Esophagus (tissue), 2 donors: ENCODE results near the gene TRAF7. TPM values are rescaled to one million over a fixed set of nuclear protein-coding genes. Genes with fewer than 3 reads are reported as not detected.
"Not testable (repeated sequence)": the region's sequence is repeated elsewhere in the genome, so short reads cannot be mapped to it uniquely, and the experiment has no call there.

Experiments used
- H3K27ac ChIP-seq, 2 donors: one replicate each; pipeline ENCODE4 v1.5.1; 2013; ENCODE audit warnings: low read depth in 2 of 2, mild to moderate bottlenecking in 2 of 2, inconsistent platforms in 1 of 2, low read length in 1 of 2, moderate library complexity in 1 of 2
- H3K27me3 ChIP-seq, 2 donors: one replicate each; pipeline ENCODE4 v1.6.1; 2013; ENCODE audit warnings: low read length in 2 of 2, control low read depth in 1 of 2, mild to moderate bottlenecking in 1 of 2; ENCODE audit not compliant: insufficient read depth in 2 of 2, control insufficient read depth in 1 of 2
- H3K36me3 ChIP-seq, 2 donors: one replicate each; pipeline ENCODE4 v1.6.1; 2013; ENCODE audit warnings: low read length in 1 of 2; ENCODE audit not compliant: control insufficient read depth in 2 of 2, insufficient read depth in 2 of 2
- H3K4me1 ChIP-seq, 2 donors: one replicate each; pipeline ENCODE4 v1.6.1; 2013; ENCODE audit warnings: low read length in 1 of 2; ENCODE audit not compliant: control insufficient read depth in 2 of 2, insufficient read depth in 2 of 2
- H3K4me3 ChIP-seq, 2 donors: one replicate each; pipeline ENCODE4 v1.5.1; 2013; ENCODE audit warnings: low read length in 2 of 2, mild to moderate bottlenecking in 2 of 2, low read depth in 1 of 2, moderate library complexity in 1 of 2
- H3K9me3 ChIP-seq, 2 donors: one replicate each; pipeline ENCODE4 v1.6.1; 2013; ENCODE audit warnings: mild to moderate bottlenecking in 2 of 2, low read depth in 1 of 2, low read length in 1 of 2, moderate library complexity in 1 of 2; ENCODE audit not compliant: control insufficient read depth in 2 of 2, insufficient read depth in 1 of 2
- WGBS, 2 donors: extraction: QIAGEN DNeasy Blood & Tissue Kit; methylation state at CpG; one replicate each; pipeline ENCODE4 v1.1.7; 2013; 5-methylcytosine and 5-hydroxymethylcytosine counted together
- polyA plus RNA-seq, 2 donors: library from polyadenylated mRNA; stranded (reverse); fragments of 200-250 nt; gene quantifications; one replicate each; pipeline ENCODE4 v1.2.3, GENCODE V29; 2013
- donor health status: healthy with polysubstance abuse.
- donor health status: Bipolar disorder and iron deficiency.

TRAF7 gene
- polyA plus RNA-seq, 2 donors, result 40.1 to 41.5 TPM

GRCh38 chr16:2127630-2128280 is 27.8 kb upstream of the TRAF7 start:
- not testable (repeated sequence) for H3K9me3 ChIP-seq, H3K27me3 ChIP-seq, H3K4me3 ChIP-seq, H3K36me3 ChIP-seq
- peak overlapping the region; percentile 84 to 85 for H3K27ac ChIP-seq
- 16 to 28% methylated on average over 3 of the region's 3 CpGs for WGBS, 2 donors
- H3K4me1 ChIP-seq, result peaks cover 8 to 32% of the 10 kb centered on the region in 2 donors

- not testable (repeated sequence) for H3K36me3 ChIP-seq, H3K4me3 ChIP-seq, H3K9me3 ChIP-seq, H3K27me3 ChIP-seq
- Histone ChIP-seq H3K27ac (peak overlapping the region; percentile 13 to 85), H3K4me1 (peaks cover 8 to 26% of the 10 kb centered on the region in 2 donors)
- WGBS, 2 donors, result 46 to 49% methylated on average over 9 of the region's 11 CpGs
Measured at GRCh38 chr16:2129251-2129650, 26.3 kb upstream of the TRAF7 start.

GRCh38 chr16:2129890-2130447 is 25.6 kb upstream of the TRAF7 start:
- H3K9me3 ChIP-seq, H3K36me3 ChIP-seq, H3K4me3 ChIP-seq, H3K27me3 ChIP-seq: not testable (repeated sequence)
- H3K27ac ChIP-seq, result peak overlapping the region in 1 of 2 donors; percentile 61
- 36 to 48% methylated on average over 22 of the region's 22 CpGs for WGBS, 2 donors
- peaks cover 6 to 22% of the 10 kb centered on the region in 2 donors for H3K4me1 ChIP-seq

- H3K36me3 ChIP-seq, H3K4me1 ChIP-seq, H3K9me3 ChIP-seq, H3K27me3 ChIP-seq: not testable (repeated sequence)
- WGBS, 2 donors, result 43 to 50% methylated on average over 1 to 7 of the region's 12 CpGs
- Histone ChIP-seq H3K4me3 (peak overlapping the region in 1 of 2 donors; percentile 11), H3K27ac (peak overlapping the region in 1 of 2 donors; percentile 49)
Measured at GRCh38 chr16:2133797-2134196, 21.8 kb upstream of the TRAF7 start.

- H3K4me1 ChIP-seq, H3K9me3 ChIP-seq, H3K27me3 ChIP-seq, H3K36me3 ChIP-seq: not testable (repeated sequence)
- H3K4me3 ChIP-seq, result peak overlapping the region; percentile 50 to 51
- peak overlapping the region; percentile 74 to 79 for H3K27ac ChIP-seq
- 0 to 1% methylated on average over 28 to 34 of the region's 42 CpGs for WGBS, 2 donors
Measured at GRCh38 chr16:2135071-2135470, 20.5 kb upstream of the TRAF7 start.

- not testable (repeated sequence) for H3K27me3 ChIP-seq, H3K36me3 ChIP-seq, H3K9me3 ChIP-seq, H3K4me1 ChIP-seq
- 0 to 1% methylated on average over 30 to 68 of the region's 81 CpGs for WGBS, 2 donors
- Histone ChIP-seq H3K27ac (peak within 1 kb of the TSS; percentile 79 to 82), H3K4me3 (peak within 1 kb of the TSS; percentile 50 to 51)
Measured at GRCh38 chr16:2135770-2136490, 19.7 kb upstream of the TRAF7 start, which contains the start of gene PKD1. Gene PKD1, minus strand, starts transcription at chr16:2135898. Its CDS starts 209 bp downstream, at chr16:2135689.

- Histone ChIP-seq H3K4me1 (peaks cover 0 to 2% of the 10 kb centered on the region in 2 donors), H3K27me3 (no peaks in the 10 kb centered on the region), H3K27ac (no peak overlapping the region), H3K36me3 (no peaks in the 10 kb centered on the region), H3K9me3 (no peaks in the 10 kb centered on the region), H3K4me3 (no peak overlapping the region)
- WGBS, 2 donors, result 70 to 72% methylated on average over 31 of the region's 31 CpGs
Measured at GRCh38 chr16:2142942-2143877, 12.4 kb upstream of the TRAF7 start.

GRCh38 chr16:2143878-2144485 is 11.6 kb upstream of the TRAF7 start:
- Histone ChIP-seq H3K9me3 (no peaks in the 10 kb centered on the region), H3K27me3 (no peaks in the 10 kb centered on the region), H3K27ac (no peak overlapping the region), H3K4me3 (no peak overlapping the region), H3K36me3 (no peaks in the 10 kb centered on the region), H3K4me1 (peaks cover 2 to 6% of the 10 kb centered on the region in 2 donors)
- 72 to 82% methylated on average over 17 of the region's 17 CpGs for WGBS, 2 donors

- no peaks in the 10 kb centered on the region for H3K9me3 ChIP-seq
- no peaks in the 10 kb centered on the region for H3K36me3 ChIP-seq
- no peak overlapping the region for H3K27ac ChIP-seq
- H3K4me3 ChIP-seq, result no peak overlapping the region
- 86 to 87% methylated on average over 5 of the region's 5 CpGs for WGBS, 2 donors
- no peaks in the 10 kb centered on the region for H3K27me3 ChIP-seq
- peaks cover 6 to 17% of the 10 kb centered on the region in 2 donors for H3K4me1 ChIP-seq
Measured at GRCh38 chr16:2145843-2146242, 9.7 kb upstream of the TRAF7 start.
